Limb (tissue), 2 donors: ENCODE measurements around the gene CANT1.
A peak's percentile ranks its signal among the peaks of the same experiment; 100 is the strongest.
"Not testable (repeated sequence)": the region's sequence is repeated elsewhere in the genome, so short reads cannot be mapped to it uniquely, and the experiment has no call there.

Experiments used
- DNase-seq, 2 donors: peaks; one replicate each; pipeline ENCODE4 v3.0.0-alpha.2; 2016; ENCODE audit errors: extremely low spot score in 2 of 2

The CANT1 gene

GRCh38 chr17:79027274-79027924 is 17.8 kb upstream of the CANT1 start:
- no peak for DNase-seq

GRCh38 chr17:79026376-79027273 is 17.1 kb upstream of the CANT1 start:
- DNase-seq = no peak

- DNase-seq = no peak
Measured at GRCh38 chr17:79024901-79025737, 15.6 kb upstream of the CANT1 start.

GRCh38 chr17:79023886-79024771 is 14.6 kb upstream of the CANT1 start, which contains the start of gene C1QTNF1:
TSS of gene C1QTNF1 (plus strand) at chr17:79024169. CDS start at chr17:79043969, 19,800 bp downstream.
- peak; percentile 70 to 71 for DNase-seq

GRCh38 chr17:79023180-79023705 is 13.7 kb upstream of the CANT1 start:
- DNase-seq = no peak

GRCh38 chr17:79022507-79022991 is 13.0 kb upstream of the CANT1 start:
- DNase-seq = no peak

- not testable (repeated sequence) for DNase-seq
Measured at GRCh38 chr17:79021929-79022328, 12.4 kb upstream of the CANT1 start.

- no peak for DNase-seq
Measured at GRCh38 chr17:79020631-79021301, 11.2 kb upstream of the CANT1 start.

GRCh38 chr17:79019632-79020584 is 10.3 kb upstream of the CANT1 start:
- DNase-seq = peak; percentile 60 to 65

GRCh38 chr17:79019261-79019631 is 9.7 kb upstream of the CANT1 start:
- no peak for DNase-seq

GRCh38 chr17:79018370-79018695 is 8.8 kb upstream of the CANT1 start:
- no peak for DNase-seq

GRCh38 chr17:79017546-79018369 is 8.2 kb upstream of the CANT1 start:
- no peak for DNase-seq

GRCh38 chr17:79014158-79014758 is 4.7 kb upstream of the CANT1 start:
- no peak for DNase-seq

- DNase-seq = no peak
Measured at GRCh38 chr17:79012563-79013134, 3.1 kb upstream of the CANT1 start.

GRCh38 chr17:79011451-79012147 is 2.0 kb upstream of the CANT1 start:
- no peak for DNase-seq

GRCh38 chr17:79010304-79010646 is 711 bp upstream of the CANT1 start:
- DNase-seq = peak in 1 of 2 donors; percentile 39
